ENCODE measurements around the gene WDR45B.
"Not testable (repeated sequence)": the region's sequence is repeated elsewhere in the genome, so short reads cannot be mapped to it uniquely, and the experiment has no call there.

GRCh38 chr17:82585935-82586575 is 62.2 kb downstream of the WDR45B start:
- TF ChIP-seq TEAD4 (IDR thresholded peaks at IDR 0.05; ENCODE audit: borderline replicate concordance, insufficient read depth); FOXJ3 (CRISPR knock-in tag; IDR thresholded peaks at IDR 0.05): not testable (repeated sequence)

All from SK-N-SH (cell line).